Muscle of leg (tissue), 11 donors: ENCODE results near the gene GFRA1. TPM values are rescaled to one million over a fixed set of nuclear protein-coding genes. Genes with fewer than 3 reads are reported as not detected.

Experiments used
- DNase-seq: peaks from one replicate; pipeline ENCODE4 v3.0.0; 2013
- H3K27ac ChIP-seq: one replicate; pipeline ENCODE4 v1.5.1; 2013; ENCODE audit warnings: mild to moderate bottlenecking, low read length, control low read depth
- H3K27me3 ChIP-seq: one replicate; pipeline ENCODE4 v1.6.1; 2013; ENCODE audit warnings: low read length; ENCODE audit not compliant: control insufficient read depth, insufficient read depth
- H3K36me3 ChIP-seq: one replicate; pipeline ENCODE4 v1.6.1; 2013; ENCODE audit warnings: low read length; ENCODE audit not compliant: control insufficient read depth, insufficient read depth
- H3K4me1 ChIP-seq: one replicate; pipeline ENCODE4 v1.6.1; 2013; ENCODE audit warnings: low read length; ENCODE audit not compliant: control insufficient read depth, insufficient read depth
- H3K4me3 ChIP-seq: one replicate; pipeline ENCODE4 v1.5.1; 2013; ENCODE audit warnings: low read length, control low read depth
- H3K9me3 ChIP-seq: replicated peaks from 2 replicates; pipeline ENCODE4 v1.6.1; 2013; ENCODE audit warnings: low read depth, low read length; ENCODE audit not compliant: control insufficient read depth
- WGBS: methylation state at CpG from one replicate; pipeline ENCODE4 v1.1.5; 2013; ENCODE audit warnings: missing lambda C conversion rate; ENCODE audit not compliant: insufficient coverage; 5-methylcytosine and 5-hydroxymethylcytosine counted together
- polyA plus RNA-seq, 8 donors: library from polyadenylated mRNA; unstranded; fragments of 120-200 nt; gene quantifications; one replicate each; pipeline versions ENCODE4 v1.2.1 to v1.2.3, GENCODE V29; 2013; ENCODE audit warnings: inconsistent platforms in 1 of 8, low replicate concordance in 1 of 8; ENCODE audit not compliant: insufficient read length in 8 of 8, insufficient read depth in 1 of 8
- total RNA-seq: library from RNA; stranded (reverse); fragments of 120-200 nt; gene quantifications from one replicate; pipeline ENCODE4 v1.2.4, GENCODE V29; 2013

Gene GFRA1
- total and polyA plus RNA-seq, 9 donors = 25.8 to 59.3 (median 41.0) TPM

- no peaks in the 10 kb centered on the region for H3K4me1 ChIP-seq
- no peak for DNase-seq
- no peak overlapping the region for H3K27ac ChIP-seq
- H3K27me3 ChIP-seq = no peaks in the 10 kb centered on the region
- no peak overlapping the region for H3K4me3 ChIP-seq
- no peaks in the 10 kb centered on the region for H3K9me3 ChIP-seq
- H3K36me3 ChIP-seq = no peaks in the 10 kb centered on the region
Measured at GRCh38 chr10:116011929-116012328, 261.1 kb downstream of the GFRA1 start.

GRCh38 chr10:116007256-116007891 is 265.6 kb downstream of the GFRA1 start:
- no peaks in the 10 kb centered on the region for H3K4me1 ChIP-seq
- H3K27me3 ChIP-seq = no peaks in the 10 kb centered on the region
- no peaks in the 10 kb centered on the region for H3K36me3 ChIP-seq
- no peak for DNase-seq
- H3K9me3 ChIP-seq = no peaks in the 10 kb centered on the region
- 69% methylated on average over 9 of the region's 9 CpGs for WGBS
- H3K27ac ChIP-seq = no peak overlapping the region
- H3K4me3 ChIP-seq = no peak overlapping the region

Other genes starting within 250 kb of the GFRA1 start
- gene CCDC172, start 51.2 kb upstream of the GFRA1 start, total RNA-seq = not detected
- gene CCDC172, start 51.2 kb upstream of the GFRA1 start, polyA plus RNA-seq = not detected
- 0.04 TPM for gene PNLIPRP3, start 154.6 kb upstream of the GFRA1 start, total RNA-seq
- under 1 TPM in 3 of 8 donors, not detected in 5; 0.05 to 0.08 (median 0.05) TPM for gene PNLIPRP3, start 154.6 kb upstream of the GFRA1 start, polyA plus RNA-seq